NCI-H1105 treated with DMSO at 0.1 percent for 48 hours (cell line): Measurements from ENCODE around the gene WWOX.
A peak's percentile ranks its signal among the peaks of the same experiment; 100 is the strongest.
"Not testable (repeated sequence)": the region's sequence is repeated elsewhere in the genome, so short reads cannot be mapped to it uniquely, and the experiment has no call there.

Experiments
- DNase-seq: peaks from one replicate; lab custom pipeline; 2025; lab: John Stamatoyannopoulos, UW

The WWOX gene

GRCh38 chr16:78501744-78502143 lies 402.3 kb downstream of the WWOX start:
- DNase-seq = no peak

- DNase-seq = no peak
These were observed 403.4 kb downstream of the WWOX start for GRCh38 chr16:78502812-78503350.

DNA sequence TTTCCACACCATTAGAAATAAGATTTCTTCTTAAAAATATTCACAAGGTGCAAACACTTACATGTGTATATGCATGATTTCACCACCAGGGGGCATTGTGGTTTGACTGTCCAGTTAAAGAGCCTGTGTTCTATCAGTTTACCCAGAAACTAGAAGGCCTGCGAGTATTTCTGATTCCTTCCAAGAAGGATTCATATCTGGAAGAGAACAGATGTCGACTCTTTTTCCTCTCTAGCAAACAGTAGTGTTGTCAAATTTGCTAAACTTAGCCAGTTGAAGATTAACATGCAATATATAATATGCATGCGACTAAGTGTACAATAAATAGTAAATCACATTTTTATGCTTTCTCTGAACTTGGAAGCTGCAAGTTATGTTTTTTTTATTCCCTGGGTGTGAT lies 404.1 kb downstream of the WWOX start:
- DNase-seq = peak; percentile 31

DNA sequence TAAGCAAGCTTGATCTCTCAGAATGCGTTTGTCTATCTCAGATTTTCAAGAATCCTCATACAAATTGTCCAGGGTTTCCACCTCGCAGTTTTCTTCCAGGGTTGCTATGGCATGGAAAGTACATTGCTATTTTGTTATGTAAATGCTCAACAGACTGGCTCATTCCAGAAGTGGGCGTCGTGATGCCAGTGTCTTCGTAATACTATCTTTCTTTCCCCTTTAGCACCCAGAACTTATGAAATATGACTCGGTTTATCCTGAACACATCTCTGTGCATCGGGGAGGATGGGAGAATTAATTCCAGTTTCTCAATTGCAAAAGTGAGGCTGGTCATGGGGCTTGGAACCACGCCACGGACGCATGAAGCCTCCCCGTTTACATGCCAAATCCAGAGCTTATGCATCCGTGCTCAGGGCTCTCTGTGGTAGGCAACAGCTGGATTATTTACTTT lies 405.0 kb downstream of the WWOX start:
- DNase-seq = no peak

DNA sequence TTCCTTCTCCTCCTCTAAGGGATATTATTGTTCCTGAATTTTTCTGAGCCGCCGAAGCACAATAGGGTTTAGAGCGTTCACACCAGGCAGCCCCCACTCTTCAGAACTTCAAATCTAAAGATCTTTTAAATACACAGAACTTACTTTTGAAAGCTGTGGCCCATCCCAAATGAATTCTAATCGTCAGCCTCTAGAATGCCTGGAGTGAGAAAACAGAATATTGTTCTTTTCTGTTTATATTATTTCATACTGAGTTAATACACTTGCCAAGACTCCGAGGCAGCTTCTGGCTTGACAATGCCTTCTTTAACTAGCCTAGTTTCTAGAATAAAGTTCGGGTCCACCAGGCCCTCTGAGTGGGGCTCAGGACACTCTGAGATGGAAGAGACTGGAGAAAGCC lies 405.6 kb downstream of the WWOX start:
- no peak for DNase-seq

- DNase-seq = no peak
These were observed 406.3 kb downstream of the WWOX start for GRCh38 chr16:78505544-78506366.

- DNase-seq = no peak
These were observed 407.1 kb downstream of the WWOX start for GRCh38 chr16:78506367-78507193.

- DNase-seq = no peak
These were observed 408.1 kb downstream of the WWOX start for GRCh38 chr16:78507576-78507975.

- no peak for DNase-seq
These were observed 410.5 kb downstream of the WWOX start for GRCh38 chr16:78509965-78510364.

GRCh38 chr16:78510496-78510895 lies 411.0 kb downstream of the WWOX start:
- no peak for DNase-seq

DNA sequence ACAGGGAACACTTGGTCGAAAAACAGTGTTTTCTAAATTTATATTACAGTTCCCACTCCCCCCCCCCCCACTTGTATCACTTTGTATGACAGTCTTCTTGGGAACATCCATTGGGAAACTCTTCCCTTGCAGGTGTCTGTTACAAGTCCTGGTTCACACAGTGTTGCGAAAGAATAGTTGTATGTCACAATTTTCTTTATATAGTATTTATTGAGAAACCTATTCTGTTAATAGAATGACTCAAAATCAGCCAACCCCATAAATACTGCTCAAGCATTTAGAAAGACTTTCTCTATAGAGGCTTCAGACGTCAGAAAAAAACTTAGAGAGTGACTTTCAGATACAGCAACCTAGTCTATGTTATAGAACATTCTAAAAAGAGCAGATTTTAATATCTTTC lies 414.4 kb downstream of the WWOX start:
- DNase-seq = no peak

DNA sequence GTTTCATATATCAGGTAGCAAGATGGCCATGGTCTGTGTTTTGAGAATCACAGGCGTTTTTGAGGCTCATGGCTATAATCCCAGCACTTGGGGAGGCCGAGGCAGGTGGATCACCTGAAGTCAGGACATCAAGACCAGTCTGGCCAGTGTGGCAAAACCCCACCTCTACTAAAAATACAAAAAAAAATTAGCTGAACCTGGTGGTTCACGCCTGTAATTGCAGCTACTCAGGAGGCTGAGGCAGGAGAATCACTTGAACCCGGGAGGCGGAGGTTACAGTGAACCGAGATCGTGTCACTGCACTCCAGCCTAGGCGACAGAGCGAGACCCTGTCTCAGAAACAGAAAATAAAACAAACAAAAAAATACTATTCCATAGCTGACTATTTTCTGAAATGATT lies 415.4 kb downstream of the WWOX start:
- DNase-seq = not testable (repeated sequence)

DNA sequence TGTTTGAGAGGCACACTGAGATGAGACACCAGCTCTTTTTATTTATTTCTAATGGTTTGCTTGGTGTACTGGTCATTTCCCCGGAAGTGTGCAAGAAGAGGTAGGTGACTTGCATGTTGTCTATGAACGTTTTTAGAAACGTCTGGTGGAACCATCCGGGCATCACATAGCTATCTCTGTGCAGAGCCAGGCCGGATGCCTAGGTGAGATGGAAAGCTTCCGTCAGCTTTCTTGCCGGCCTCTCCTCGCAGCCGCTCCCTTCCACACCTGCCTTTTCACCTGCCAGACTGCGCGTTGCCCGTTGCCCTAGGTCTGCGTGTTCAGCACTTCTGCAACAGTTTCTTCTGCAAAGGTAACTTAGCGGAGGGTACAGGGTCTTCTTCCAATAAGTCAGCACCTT lies 416.0 kb downstream of the WWOX start:
- DNase-seq = no peak

GRCh38 chr16:78516006-78516736 lies 416.7 kb downstream of the WWOX start:
- no peak for DNase-seq

DNA sequence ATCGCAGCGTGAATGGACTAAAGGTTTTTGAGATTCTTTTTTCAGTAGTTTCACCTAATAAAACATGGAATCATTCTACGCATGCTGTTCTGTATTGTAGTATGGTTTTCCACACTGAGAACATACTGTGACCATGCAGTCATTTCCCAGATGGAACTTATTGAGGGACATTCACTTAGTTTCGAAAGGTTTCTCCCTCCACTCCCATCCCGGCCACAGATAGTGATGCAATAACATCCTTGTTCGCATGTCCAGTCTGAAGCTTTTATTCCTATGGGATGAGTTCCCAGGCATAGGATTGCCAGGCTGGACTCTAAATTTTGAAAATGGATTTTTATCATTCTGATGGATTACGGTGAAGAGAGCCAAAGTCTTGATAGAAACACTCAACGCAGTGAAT lies 420.4 kb downstream of the WWOX start:
- DNase-seq = no peak

GRCh38 chr16:78520470-78520869 lies 421.0 kb downstream of the WWOX start:
- no peak for DNase-seq

DNA sequence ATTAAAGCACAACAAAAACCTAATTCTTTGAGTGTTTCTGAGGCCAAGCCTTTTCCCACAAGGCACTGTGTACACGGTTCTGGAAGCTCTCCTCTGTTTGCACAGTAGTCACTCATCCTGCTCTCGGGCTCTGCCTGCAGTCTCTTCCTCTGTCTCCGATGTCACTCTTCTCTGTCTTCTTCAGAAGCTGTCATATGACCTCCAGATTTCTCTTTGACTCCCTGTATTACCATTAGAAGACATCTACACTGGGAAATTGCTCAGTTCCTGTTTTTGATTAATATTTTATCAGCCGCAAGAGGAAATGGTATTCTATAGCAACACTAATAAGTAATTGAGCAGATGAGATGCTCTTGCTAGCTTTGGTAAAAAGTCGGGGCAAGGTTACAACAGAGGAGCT lies 422.9 kb downstream of the WWOX start:
- DNase-seq = no peak

GRCh38 chr16:78523212-78523985 lies 423.9 kb downstream of the WWOX start:
- no peak for DNase-seq

- DNase-seq = no peak
These were observed 424.7 kb downstream of the WWOX start for GRCh38 chr16:78524066-78524595.

- DNase-seq = no peak
These were observed 428.8 kb downstream of the WWOX start for GRCh38 chr16:78528265-78528664.

DNA sequence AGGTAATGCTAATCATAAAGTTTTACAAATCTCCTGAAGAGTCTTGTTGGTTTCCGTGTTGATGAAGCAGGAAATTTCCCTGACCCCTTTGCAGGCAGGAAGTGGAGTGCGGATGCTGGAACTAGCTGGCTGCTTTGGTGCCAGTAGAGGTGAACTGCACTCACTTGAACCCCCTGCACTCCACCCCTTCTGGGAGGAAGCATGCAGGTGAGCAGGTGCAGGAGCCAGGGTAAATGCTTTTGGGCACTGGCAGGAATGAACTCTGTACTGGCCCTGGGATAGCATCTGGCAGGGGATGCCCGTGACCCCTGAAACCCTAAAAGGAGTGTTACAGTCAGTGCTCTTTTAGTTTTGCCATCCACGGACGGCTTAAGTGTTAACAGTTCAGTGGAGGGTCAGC lies 430.4 kb downstream of the WWOX start:
- DNase-seq = no peak
